ENCODE data around the gene COL10A1.

Gene COL10A1

GRCh38 chr6:116156405-116157326 lies 30.7 kb upstream of the COL10A1 start:
- TF ChIP-seq, protein P1, sequence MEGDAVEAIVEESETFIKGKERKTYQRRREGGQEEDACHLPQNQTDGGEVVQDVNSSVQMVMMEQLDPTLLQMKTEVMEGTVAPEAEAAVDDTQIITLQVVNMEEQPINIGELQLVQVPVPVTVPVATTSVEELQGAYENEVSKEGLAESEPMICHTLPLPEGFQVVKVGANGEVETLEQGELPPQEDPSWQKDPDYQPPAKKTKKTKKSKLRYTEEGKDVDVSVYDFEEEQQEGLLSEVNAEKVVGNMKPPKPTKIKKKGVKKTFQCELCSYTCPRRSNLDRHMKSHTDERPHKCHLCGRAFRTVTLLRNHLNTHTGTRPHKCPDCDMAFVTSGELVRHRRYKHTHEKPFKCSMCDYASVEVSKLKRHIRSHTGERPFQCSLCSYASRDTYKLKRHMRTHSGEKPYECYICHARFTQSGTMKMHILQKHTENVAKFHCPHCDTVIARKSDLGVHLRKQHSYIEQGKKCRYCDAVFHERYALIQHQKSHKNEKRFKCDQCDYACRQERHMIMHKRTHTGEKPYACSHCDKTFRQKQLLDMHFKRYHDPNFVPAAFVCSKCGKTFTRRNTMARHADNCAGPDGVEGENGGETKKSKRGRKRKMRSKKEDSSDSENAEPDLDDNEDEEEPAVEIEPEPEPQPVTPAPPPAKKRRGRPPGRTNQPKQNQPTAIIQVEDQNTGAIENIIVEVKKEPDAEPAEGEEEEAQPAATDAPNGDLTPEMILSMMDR (IDR thresholded peaks at IDR 0.05; ENCODE audit: low read depth, low read length), result no peak
- no peak overlapping the region for H3K27ac ChIP-seq
- no peaks in the 10 kb centered on the region for H3K9me3 ChIP-seq (ENCODE audit: severe bottlenecking)
- no peaks in the 10 kb centered on the region for H3K27me3 ChIP-seq (ENCODE audit: insufficient read depth, low read depth, severe bottlenecking)
- no peaks in the 10 kb centered on the region for H3K36me3 ChIP-seq
- H3K4me3 ChIP-seq (ENCODE audit: low read depth, low read length), result no peak overlapping the region
- no peak for DNase-seq

DNA sequence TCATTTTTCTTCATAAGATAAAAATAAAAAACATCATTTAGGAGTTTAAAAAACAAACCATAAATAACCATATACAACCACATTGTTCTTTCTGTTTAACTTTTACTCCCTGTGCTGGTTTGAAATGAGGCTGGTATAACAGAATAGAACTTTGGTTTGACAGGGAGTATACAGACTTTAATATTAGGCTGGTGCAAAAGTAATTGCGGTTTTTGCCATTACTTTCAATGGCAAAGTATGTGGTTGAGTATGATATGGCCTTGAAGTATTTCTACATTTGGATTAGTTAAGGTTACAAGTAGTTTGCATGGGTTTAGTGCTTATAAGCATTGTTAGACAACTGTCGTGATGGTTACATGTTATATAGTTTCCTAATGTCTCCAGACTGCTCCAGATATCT lies 29.0 kb upstream of the COL10A1 start:
- no peak for DNase-seq
- Histone ChIP-seq H3K27ac (no peak overlapping the region), H3K36me3 (no peaks in the 10 kb centered on the region), H3K4me3 (ENCODE audit: low read depth, low read length) (no peak overlapping the region), H3K27me3 (ENCODE audit: insufficient read depth, low read depth, severe bottlenecking) (no peaks in the 10 kb centered on the region), H3K9me3 (ENCODE audit: severe bottlenecking) (no peaks in the 10 kb centered on the region)
- TF ChIP-seq, protein P1 (IDR thresholded peaks at IDR 0.05; ENCODE audit: low read depth, low read length), result no peak

GRCh38 chr6:116152620-116153019 lies 26.7 kb upstream of the COL10A1 start:
- H3K36me3 ChIP-seq, result no peaks in the 10 kb centered on the region
- H3K4me3 ChIP-seq (ENCODE audit: low read depth, low read length), result no peak overlapping the region
- no peak overlapping the region for H3K27ac ChIP-seq
- DNase-seq, result no peak
- TF ChIP-seq, protein P1 (IDR thresholded peaks at IDR 0.05; ENCODE audit: low read depth, low read length), result no peak
- no peaks in the 10 kb centered on the region for H3K9me3 ChIP-seq (ENCODE audit: severe bottlenecking)
- H3K27me3 ChIP-seq (ENCODE audit: insufficient read depth, low read depth, severe bottlenecking), result no peaks in the 10 kb centered on the region

- TF ChIP-seq, protein P1 (IDR thresholded peaks at IDR 0.05; ENCODE audit: low read depth, low read length), result no peak
- no peaks in the 10 kb centered on the region for H3K36me3 ChIP-seq
- no peaks in the 10 kb centered on the region for H3K27me3 ChIP-seq (ENCODE audit: insufficient read depth, low read depth, severe bottlenecking)
- no peak overlapping the region for H3K4me3 ChIP-seq (ENCODE audit: low read depth, low read length)
- no peak overlapping the region for H3K27ac ChIP-seq
- no peak for DNase-seq
- H3K9me3 ChIP-seq (ENCODE audit: severe bottlenecking), result no peaks in the 10 kb centered on the region
These were observed 20.1 kb upstream of the COL10A1 start for GRCh38 chr6:116145803-116146675.

DNA sequence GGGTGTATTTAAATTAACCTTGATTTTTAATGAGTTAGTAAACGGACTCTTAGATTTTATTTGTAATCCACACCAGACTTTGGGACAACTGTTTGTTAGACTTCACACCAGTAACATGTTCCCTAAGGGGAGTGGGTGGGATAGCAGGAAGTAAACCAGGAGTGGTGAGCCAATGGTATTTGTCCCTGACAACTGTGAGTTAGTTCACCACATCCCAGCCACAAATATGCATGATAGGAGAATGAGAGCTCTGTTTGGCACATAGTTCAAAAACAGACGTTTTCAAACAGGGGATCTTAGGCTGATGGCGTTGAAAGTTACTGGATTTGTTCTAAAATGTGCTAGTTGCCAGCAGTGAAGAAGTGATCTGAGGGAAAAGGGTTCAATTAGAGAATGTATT lies 18.7 kb upstream of the COL10A1 start:
- Histone ChIP-seq H3K36me3 (no peaks in the 10 kb centered on the region), H3K27me3 (ENCODE audit: insufficient read depth, low read depth, severe bottlenecking) (no peaks in the 10 kb centered on the region), H3K27ac (no peak overlapping the region), H3K4me3 (ENCODE audit: low read depth, low read length) (no peak overlapping the region), H3K9me3 (ENCODE audit: severe bottlenecking) (no peaks in the 10 kb centered on the region)
- TF ChIP-seq, protein P1 (IDR thresholded peaks at IDR 0.05; ENCODE audit: low read depth, low read length), result no peak
- DNase-seq, result no peak
